SU-DHL-6 (cell line): ENCODE measurements around the gene TMEM140.

ENCODE experiments used
- H2AFZ ChIP-seq: fragments of 200-600 bp; sonication (generic); 2 replicates; pipeline ENCODE4 v1.6.1; 2014; ENCODE audit warnings: low read depth, mild to moderate bottlenecking, moderate library complexity, mixed read lengths, antibody characterized with exemption, low read length; ENCODE audit not compliant: severe bottlenecking
- H3F3A ChIP-seq: fragments of 200-600 bp; shearing (Covaris generic); 2 replicates; pipeline ENCODE4 v1.6.0; 2016; ENCODE audit warnings: antibody characterized with exemption, mild to moderate bottlenecking; ENCODE audit not compliant: insufficient read depth
- H3K27ac ChIP-seq: fragments of 200-600 bp; sonication (generic); 2 replicates; pipeline ENCODE4 v1.5.1; 2016; ENCODE audit warnings: low read depth, mild to moderate bottlenecking, low read length, moderate library complexity, mixed read lengths
- H3K27me3 ChIP-seq: fragments of 200-600 bp; sonication (generic), shearing (Covaris generic); 2 replicates; pipeline ENCODE4 v1.6.0; 2014; ENCODE audit warnings: mild to moderate bottlenecking, low read length
- H3K36me3 ChIP-seq: fragments of 200-600 bp; sonication (generic); 2 replicates; pipeline ENCODE4 v1.6.1; 2014; ENCODE audit warnings: mild to moderate bottlenecking, low read length, mixed read lengths
- H3K4me2 ChIP-seq: fragments of 300-600, 200-600 bp; shearing (Covaris generic), sonication (generic); 2 replicates; pipeline ENCODE4 v1.6.0; 2014; ENCODE audit warnings: low read length, low read depth, mild to moderate bottlenecking; ENCODE audit not compliant: poor library complexity, severe bottlenecking
- H3K4me3 ChIP-seq: fragments of 200-600 bp; sonication (generic); 2 replicates; pipeline ENCODE4 v1.5.1; 2014; ENCODE audit warnings: antibody characterized with exemption, low read length, mild to moderate bottlenecking, mixed read lengths; ENCODE audit not compliant: insufficient read depth, poor library complexity, severe bottlenecking
- H3K79me2 ChIP-seq: fragments of 200-600 bp; sonication (generic); 2 replicates; pipeline ENCODE4 v1.6.1; 2014; ENCODE audit warnings: mild to moderate bottlenecking, low read length, moderate library complexity; ENCODE audit not compliant: insufficient read depth
- H3K9ac ChIP-seq: fragments of 200-600 bp; sonication (generic); 2 replicates; pipeline ENCODE4 v1.7.0; 2014; ENCODE audit warnings: mild to moderate bottlenecking, low read length
- H3K9me2 ChIP-seq: fragments of 200-600 bp; sonication (generic); replicated peaks from 2 replicates; pipeline ENCODE4 v1.6.1; 2014; ENCODE audit warnings: low read length; ENCODE audit not compliant: insufficient read depth
- H3K9me3 ChIP-seq: fragments of 200-600 bp; sonication (generic); 2 replicates; pipeline ENCODE4 v1.6.1; 2014; ENCODE audit warnings: low read length, mixed read lengths; ENCODE audit not compliant: insufficient read depth
- H4K20me1 ChIP-seq: fragments of 200-600 bp; sonication (generic); 2 replicates; pipeline ENCODE4 v1.6.1; 2014; ENCODE audit warnings: low read depth, mild to moderate bottlenecking, antibody characterized with exemption, low read length, moderate library complexity, mixed read lengths
- EZH2phosphoT487 ChIP-seq: fragments of 200-600 bp; sonication (generic), shearing (Covaris generic); conservative IDR thresholded peaks from 2 replicates; pipeline ENCODE4 v1.6.1; 2018; ENCODE audit warnings: mild to moderate bottlenecking, antibody characterized with exemption, low read length, moderate library complexity, mixed read lengths
- TF ChIP-seq, protein P1 (sequence below): fragments of 200-600 bp; sonication (generic); IDR thresholded peaks from one replicate; pipeline ENCODE4 v1.5.1; 2017; ENCODE audit warnings: antibody characterized with exemption, mild to moderate bottlenecking, low read length, moderate library complexity; ENCODE audit not compliant: insufficient read depth, poor library complexity, severe bottlenecking

The TMEM140 gene

DNA sequence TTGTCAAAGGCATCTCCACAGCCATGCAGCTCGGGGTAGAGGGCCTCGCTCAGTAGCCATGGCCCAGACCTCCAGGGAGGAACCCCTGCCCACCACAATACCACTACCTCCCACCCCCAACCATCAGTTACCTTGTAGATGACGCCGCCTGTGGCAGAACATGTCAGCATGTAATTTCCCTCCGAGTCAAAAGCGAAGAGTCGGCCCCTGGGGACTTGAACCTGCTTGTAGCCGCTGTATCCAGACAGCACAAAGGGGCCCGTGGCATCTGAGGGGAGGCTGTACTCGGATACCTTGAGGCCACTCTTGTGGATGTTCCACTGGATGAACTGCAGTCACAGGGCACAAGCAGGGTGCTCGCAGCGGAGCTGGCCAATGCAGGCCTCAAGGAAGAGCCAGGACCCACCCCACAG is 39.0 kb downstream of the TMEM140 start:
- H3K9me2 ChIP-seq: no peaks in the 10 kb centered on the region
- H3F3A ChIP-seq: no peaks in the 10 kb centered on the region
- peaks cover under 1% of the 10 kb centered on the region; the same call in 1 of the 2 replicates for H3K36me3 ChIP-seq
- H2AFZ ChIP-seq: no peak overlapping the region
- no peak overlapping the region for H3K4me3 ChIP-seq
- no peaks in the 10 kb centered on the region for H3K79me2 ChIP-seq
- H3K9ac ChIP-seq: no peak overlapping the region
- H3K9me3 ChIP-seq: peaks cover 15% of the 10 kb centered on the region; the same call in 1 of the 2 replicates
- no peaks in the 10 kb centered on the region for H4K20me1 ChIP-seq
- no peak overlapping the region for H3K4me2 ChIP-seq
- H3K27me3 ChIP-seq: no peaks in the 10 kb centered on the region
- H3K27ac ChIP-seq: no peak overlapping the region
- TF ChIP-seq, protein P1, sequence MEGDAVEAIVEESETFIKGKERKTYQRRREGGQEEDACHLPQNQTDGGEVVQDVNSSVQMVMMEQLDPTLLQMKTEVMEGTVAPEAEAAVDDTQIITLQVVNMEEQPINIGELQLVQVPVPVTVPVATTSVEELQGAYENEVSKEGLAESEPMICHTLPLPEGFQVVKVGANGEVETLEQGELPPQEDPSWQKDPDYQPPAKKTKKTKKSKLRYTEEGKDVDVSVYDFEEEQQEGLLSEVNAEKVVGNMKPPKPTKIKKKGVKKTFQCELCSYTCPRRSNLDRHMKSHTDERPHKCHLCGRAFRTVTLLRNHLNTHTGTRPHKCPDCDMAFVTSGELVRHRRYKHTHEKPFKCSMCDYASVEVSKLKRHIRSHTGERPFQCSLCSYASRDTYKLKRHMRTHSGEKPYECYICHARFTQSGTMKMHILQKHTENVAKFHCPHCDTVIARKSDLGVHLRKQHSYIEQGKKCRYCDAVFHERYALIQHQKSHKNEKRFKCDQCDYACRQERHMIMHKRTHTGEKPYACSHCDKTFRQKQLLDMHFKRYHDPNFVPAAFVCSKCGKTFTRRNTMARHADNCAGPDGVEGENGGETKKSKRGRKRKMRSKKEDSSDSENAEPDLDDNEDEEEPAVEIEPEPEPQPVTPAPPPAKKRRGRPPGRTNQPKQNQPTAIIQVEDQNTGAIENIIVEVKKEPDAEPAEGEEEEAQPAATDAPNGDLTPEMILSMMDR: no peak

DNA sequence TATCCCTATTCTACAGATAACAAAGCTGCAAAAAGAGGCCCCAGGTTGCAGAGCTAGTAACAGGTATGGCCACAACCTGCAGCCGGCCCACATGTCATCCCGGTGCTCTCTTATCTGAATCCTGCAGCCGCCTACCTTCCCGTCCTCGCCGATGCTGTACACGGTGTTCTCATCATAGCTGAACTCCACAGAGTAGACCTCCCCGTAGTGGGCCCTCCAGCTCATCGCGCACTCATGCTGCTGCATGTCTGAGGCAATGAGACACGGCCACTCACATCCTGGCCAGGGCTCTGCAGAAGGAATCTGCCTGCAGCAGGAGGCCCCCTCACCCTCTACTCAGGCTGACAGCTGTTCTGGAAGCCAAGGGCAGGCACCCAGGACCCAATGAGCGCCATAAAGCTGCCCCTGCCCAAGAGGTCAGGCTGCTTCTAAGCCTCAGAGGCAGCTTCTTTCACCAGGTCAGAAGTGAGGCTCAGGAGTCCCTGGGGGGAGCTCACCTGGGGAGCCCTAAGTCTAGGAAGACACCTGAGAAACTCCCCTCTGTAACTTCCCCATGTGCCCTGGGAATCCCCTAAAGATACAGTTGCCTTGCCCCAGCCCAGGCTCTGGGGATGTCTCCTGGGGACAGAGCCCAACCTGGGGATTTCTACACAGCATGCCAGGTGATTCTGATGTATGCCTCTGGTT is 40.6 kb downstream of the TMEM140 start:
- Histone ChIP-seq H3F3A (no peaks in the 10 kb centered on the region), H3K9me3 (no peaks in the 10 kb centered on the region), H3K4me2 (no peak overlapping the region), H4K20me1 (no peaks in the 10 kb centered on the region), H2AFZ (no peak overlapping the region), H3K79me2 (no peaks in the 10 kb centered on the region), H3K27ac (no peak overlapping the region), H3K36me3 (no peaks in the 10 kb centered on the region), H3K9ac (no peak overlapping the region), H3K9me2 (no peaks in the 10 kb centered on the region), H3K4me3 (no peak overlapping the region), H3K27me3 (no peaks in the 10 kb centered on the region)
- TF ChIP-seq, protein P1: no peak
- TF ChIP-seq EZH2phosphoT487: no peak

DNA sequence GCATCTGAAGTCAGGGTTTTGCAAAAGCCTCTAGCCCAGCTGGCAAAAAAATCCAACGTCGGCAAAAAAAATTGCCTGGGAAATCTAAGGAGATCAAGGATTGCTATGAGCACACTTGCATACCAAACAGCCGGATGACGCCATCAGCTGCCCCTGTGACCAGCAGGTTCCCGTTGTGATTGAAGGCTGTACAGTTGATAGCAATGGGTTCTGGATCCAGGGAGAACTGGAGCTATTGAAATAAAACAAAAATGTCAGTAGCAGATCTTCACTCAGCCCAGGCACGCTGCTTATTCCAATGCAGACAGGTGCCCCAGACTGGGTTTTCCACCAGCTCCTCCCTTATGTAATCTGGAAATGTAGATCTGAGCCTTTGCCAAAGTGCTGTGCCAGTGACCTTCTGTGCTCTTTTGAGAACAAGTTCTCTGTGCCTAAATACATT is 41.4 kb downstream of the TMEM140 start:
- Histone ChIP-seq H3K9me3 (no peaks in the 10 kb centered on the region), H3K36me3 (no peaks in the 10 kb centered on the region), H3K9ac (no peak overlapping the region), H3K27me3 (no peaks in the 10 kb centered on the region), H4K20me1 (no peaks in the 10 kb centered on the region), H3K27ac (no peak overlapping the region), H3F3A (no peaks in the 10 kb centered on the region), H3K4me3 (no peak overlapping the region), H3K79me2 (no peaks in the 10 kb centered on the region), H3K4me2 (no peak overlapping the region), H2AFZ (no peak overlapping the region), H3K9me2 (no peaks in the 10 kb centered on the region)
- TF ChIP-seq, protein P1: no peak
- TF ChIP-seq EZH2phosphoT487: no peak
